Retinal pigment epithelial cell (primary cell): ENCODE measurements around the gene RTN3.

Source experiments
- DNase-seq: peaks from one replicate; pipeline ENCODE4 v3.0.0-alpha.2; 2010; ENCODE audit warnings: low read depth
- H3K4me3 ChIP-seq: 2 replicates; pipeline ENCODE4 v1.5.1; 2011; ENCODE audit warnings: mild to moderate bottlenecking, low read length, control low read depth, moderate library complexity
- CTCF ChIP-seq: conservative IDR thresholded peaks from 2 replicates; pipeline ENCODE4 v1.5.1; 2011; ENCODE audit warnings: low read depth, low read length, control low read depth, inconsistent platforms

The RTN3 gene

GRCh38 chr11:63761931-63762653 lies 80.8 kb downstream of the RTN3 start:
- TF ChIP-seq CTCF, result no peak
- H3K4me3 ChIP-seq, result peak overlapping the region; percentile 58
- no peak for DNase-seq

- H3K4me3 ChIP-seq, result peak overlapping the region; percentile 58
- DNase-seq, result no peak
- TF ChIP-seq CTCF, result no peak
Measured at GRCh38 chr11:63762654-63763495, 81.6 kb downstream of the RTN3 start.

GRCh38 chr11:63763496-63764339 lies 82.4 kb downstream of the RTN3 start:
- TF ChIP-seq CTCF, result no peak
- peak overlapping the region; percentile 58 for H3K4me3 ChIP-seq
- no peak for DNase-seq

- no peak for DNase-seq
- TF ChIP-seq CTCF, result no peak
Measured at GRCh38 chr11:63764340-63764678, 83.0 kb downstream of the RTN3 start.

GRCh38 chr11:63764679-63765647 lies 83.7 kb downstream of the RTN3 start:
- DNase-seq, result no peak
- H3K4me3 ChIP-seq, result no peak overlapping the region
- no peak for TF ChIP-seq CTCF

More at GRCh38 chr11:63764340-63764678, 83.0 kb downstream of the RTN3 start:
- H3K4me3 ChIP-seq, result no peak overlapping the region

GRCh38 chr11:63765688-63766241 lies 84.5 kb downstream of the RTN3 start:
- DNase-seq, result no peak
- no peak for TF ChIP-seq CTCF
- no peak overlapping the region for H3K4me3 ChIP-seq
